Stimulated activated CD4-positive, alpha-beta T cell treated with anti-CD3 and anti-CD28 coated beads, Interleukin-12 subunit alpha, Interleukin-12 subunit beta, amount 100 ng/mL, for 4 hours (primary cell): ENCODE data around the gene ACKR2.
"Not testable (repeated sequence)": the region's sequence is repeated elsewhere in the genome, so short reads cannot be mapped to it uniquely, and the experiment has no call there.

Experiments used
- DNase-seq: peaks from one replicate; pipeline ENCODE4 v3.0.0-alpha.2; 2020

ACKR2 gene

DNA sequence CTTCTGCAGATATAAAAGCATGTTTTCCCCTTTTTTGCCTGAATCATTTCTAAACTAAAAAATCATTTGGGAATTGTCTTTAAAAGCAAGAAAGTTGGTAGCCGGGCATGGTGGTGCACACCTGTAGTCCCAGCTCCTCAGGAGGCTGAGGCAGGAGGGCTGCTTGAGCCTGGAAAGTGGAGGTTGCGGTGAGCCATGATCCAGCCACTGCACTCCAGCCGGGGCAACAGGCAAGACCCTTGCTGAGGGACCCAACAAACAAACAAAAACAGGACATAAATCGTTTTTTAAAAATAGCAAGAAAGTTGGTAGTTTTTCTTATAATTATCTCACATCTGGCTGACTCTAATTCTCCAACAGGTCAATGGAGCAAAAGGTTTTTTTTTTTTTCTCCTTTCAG, 7.5 kb upstream of the ACKR2 start:
- DNase-seq: no peak

GRCh38 chr3:42802876-42803413, 6.3 kb upstream of the ACKR2 start:
- DNase-seq: no peak

DNA sequence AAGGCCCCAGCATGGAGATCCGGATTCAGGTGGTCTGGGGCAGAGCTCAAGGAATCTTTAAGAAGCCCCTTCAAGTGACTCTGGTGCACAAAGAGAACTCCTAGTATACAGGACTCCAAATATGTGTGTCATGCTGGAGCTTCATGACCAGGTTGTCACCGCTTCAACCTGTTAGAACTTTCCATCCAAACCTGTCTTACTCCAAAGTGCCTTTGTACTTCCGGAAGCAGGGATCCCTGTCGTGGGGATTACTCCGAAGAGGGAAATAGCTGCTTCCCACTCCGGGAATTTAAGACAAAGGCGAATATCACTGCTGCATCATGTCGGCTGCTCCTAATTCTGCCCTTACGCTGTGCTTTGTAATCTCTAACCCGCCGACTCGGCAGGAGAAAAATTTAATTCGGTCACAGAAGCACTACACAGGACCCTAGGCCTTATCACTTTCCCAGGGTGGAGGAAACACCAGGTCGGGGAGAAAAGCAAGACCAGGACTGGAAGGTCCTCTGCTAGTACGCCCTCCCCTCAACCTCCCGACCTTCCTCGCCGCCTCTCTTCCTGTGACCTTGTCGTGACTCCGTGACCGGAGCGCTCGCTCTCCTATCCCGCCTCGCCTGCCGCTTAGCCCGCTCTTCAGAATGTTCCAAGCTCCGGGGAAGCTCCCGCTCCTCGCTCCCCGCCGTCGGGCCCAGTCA, 5.7 kb upstream of the ACKR2 start:
- DNase-seq: no peak

- peak; percentile 91 for DNase-seq
These were observed 5.0 kb upstream of the ACKR2 start, which contains the start of gene HIGD1A for GRCh38 chr3:42804106-42804830. HIGD1A (minus strand) TSS chr3:42804490; CDS start chr3:42794253, 10,237 bp downstream.

GRCh38 chr3:42804831-42805132, 4.5 kb upstream of the ACKR2 start:
- DNase-seq: no peak

DNA sequence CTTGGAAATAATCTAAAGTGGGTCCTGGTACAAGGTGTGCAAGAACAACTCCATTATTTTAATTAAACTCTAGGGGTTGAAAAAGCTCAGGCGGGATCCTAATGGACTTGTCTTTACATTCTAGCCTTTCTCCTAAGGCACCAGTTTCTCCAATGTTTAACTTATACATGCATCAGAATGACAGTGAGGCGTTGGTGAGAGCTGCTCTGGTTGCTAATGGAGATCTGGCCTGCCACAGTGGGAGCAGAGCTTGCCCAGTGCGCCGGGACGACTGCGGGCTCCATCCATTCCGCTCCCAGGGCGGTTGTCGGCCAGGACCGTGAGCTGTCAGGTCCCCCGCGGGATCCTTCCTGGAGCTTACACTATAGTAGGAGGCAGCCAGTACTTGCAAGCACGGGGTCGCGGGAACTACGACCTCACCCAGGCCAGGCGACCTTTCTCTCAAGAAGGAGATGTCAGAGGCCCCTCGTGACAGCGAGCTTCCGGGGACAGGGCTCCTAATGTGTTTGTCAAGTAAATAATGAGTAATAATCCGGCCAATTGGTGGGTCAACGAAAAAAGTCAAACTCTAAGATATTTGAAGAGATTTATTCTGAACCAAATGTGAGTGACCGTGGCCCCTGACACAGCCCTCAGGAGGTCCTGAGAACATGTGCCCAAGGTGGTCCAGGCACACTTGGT, 4.0 kb upstream of the ACKR2 start:
- no peak for DNase-seq

- DNase-seq: no peak
These were observed 1.3 kb upstream of the ACKR2 start for GRCh38 chr3:42807929-42808328.

DNA sequence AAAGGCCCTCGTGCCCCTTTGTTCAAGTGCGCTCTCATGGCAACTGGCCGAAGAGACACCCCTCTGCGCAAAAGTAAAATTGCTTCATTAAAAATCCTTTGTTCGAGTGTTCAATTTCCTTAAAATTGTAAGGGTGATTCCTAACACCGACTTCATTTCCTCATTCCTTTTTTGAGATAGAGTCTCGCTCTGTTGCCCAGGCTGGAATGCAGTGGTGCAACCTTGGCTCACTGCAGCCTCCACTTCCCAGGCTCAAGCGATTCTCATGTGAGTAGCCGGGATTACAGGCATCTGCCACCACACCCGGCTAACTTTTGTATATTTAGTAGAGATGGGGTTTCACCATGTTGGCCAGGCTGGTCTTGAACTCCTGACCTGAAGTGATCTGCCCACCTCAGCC, 1.5 kb downstream of the ACKR2 start:
- not testable (repeated sequence) for DNase-seq

DNA sequence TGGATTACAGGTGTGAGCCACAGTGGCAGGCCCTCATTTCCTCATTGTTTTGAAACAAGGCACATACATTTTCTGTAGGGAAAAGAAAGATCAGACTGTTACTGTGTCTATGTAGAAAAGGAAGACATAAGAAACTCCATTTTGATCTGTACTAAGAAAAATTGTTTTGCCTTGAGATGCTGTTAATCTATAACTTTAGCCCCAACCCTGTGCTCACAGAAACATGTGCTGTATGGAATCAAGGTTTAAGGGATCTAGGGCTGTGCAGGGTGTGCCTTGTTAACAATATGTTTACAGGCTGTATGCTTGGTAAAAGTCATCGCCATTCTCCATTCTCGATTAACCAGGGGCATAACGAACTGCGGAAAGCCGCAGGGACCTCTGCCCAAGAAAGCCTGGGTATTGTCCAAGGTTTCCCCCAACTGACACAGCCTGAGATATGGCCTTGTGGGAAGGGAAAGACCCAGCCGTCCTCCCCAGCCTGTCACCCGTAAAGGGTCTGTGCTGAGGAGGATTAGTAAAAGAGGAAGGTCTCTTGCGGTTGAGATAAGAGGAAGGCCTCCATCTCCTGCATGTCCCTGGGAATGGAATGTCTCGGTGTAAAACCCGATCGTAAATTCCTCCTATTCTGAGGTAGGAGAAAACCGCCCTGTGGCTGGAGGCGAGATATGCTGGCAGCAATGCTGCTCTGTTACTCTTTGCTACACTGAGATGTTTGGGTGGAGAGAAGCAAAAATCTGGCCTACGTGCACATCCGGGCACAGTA, 2.1 kb downstream of the ACKR2 start:
- not testable (repeated sequence) for DNase-seq

DNA sequence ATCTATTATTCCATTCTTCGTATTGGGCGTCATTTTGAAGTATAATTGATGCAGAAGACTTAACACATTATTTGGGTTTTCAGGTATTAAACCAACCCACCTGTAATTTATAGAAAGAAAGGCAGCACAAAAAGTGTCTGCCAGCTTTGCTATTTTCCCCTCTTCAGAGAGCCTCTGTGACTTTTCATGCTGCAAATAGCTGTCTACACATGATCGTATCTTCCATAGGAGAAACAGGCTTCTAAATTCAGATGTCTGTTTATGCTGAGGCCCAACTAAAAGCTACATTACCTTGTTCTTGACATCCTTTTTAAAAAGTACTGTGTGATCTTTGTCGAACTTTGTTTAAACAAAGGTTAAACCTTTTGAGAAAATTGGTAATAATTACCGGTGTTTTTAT, 5.0 kb downstream of the ACKR2 start:
- DNase-seq: no peak

- no peak for DNase-seq
These were observed 5.8 kb downstream of the ACKR2 start for GRCh38 chr3:42814914-42815507.

- DNase-seq: no peak
These were observed 6.6 kb downstream of the ACKR2 start for GRCh38 chr3:42815826-42816225.

- DNase-seq: no peak
These were observed 10.2 kb downstream of the ACKR2 start for GRCh38 chr3:42819351-42819965.

- no peak for DNase-seq
These were observed 11.5 kb downstream of the ACKR2 start for GRCh38 chr3:42820746-42821051.

DNA sequence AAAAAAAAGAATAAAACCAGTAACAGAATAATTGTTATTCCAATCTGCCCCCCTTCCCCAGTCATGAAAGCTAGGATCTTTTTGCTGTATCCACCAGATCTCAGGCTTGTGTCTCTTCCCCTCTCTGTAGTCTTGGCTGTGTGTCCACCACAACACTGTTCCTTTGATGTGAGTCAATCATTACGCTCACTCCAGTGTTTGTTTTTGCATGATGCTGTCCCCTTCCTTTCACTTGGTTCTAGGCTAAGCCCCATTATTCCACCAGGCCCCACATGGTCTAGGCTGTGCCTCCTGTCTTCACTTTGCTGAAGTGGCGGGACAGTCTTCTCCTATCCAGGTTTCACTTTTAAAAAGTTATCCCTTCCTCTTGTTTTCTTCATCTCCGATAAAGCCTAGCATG, 13.6 kb downstream of the ACKR2 start:
- no peak for DNase-seq

- DNase-seq: no peak
These were observed 14.1 kb downstream of the ACKR2 start for GRCh38 chr3:42823351-42823750.

GRCh38 chr3:42826141-42826540, 16.9 kb downstream of the ACKR2 start:
- DNase-seq: no peak

GRCh38 chr3:42827023-42827422, 17.8 kb downstream of the ACKR2 start:
- DNase-seq: no peak

- no peak for DNase-seq
These were observed 18.4 kb downstream of the ACKR2 start for GRCh38 chr3:42827654-42828053.

- no peak for DNase-seq
These were observed 19.9 kb downstream of the ACKR2 start for GRCh38 chr3:42829083-42829627.

- no peak for DNase-seq
These were observed 20.6 kb downstream of the ACKR2 start for GRCh38 chr3:42829628-42830436.
